ENCODE measurements around the gene EHD1. TPM values are rescaled to one million over a fixed set of nuclear protein-coding genes. Genes with fewer than 3 reads are reported as not detected.

EHD1 gene
- total and polyA plus RNA-seq, 7 experiments from 2014 or later, result 102 to 263 (median 141) TPM

GRCh38 chr11:64870893-64871466 is 7.4 kb downstream of the EHD1 start:
- H3K9me3 ChIP-seq (ENCODE audit: control insufficient read depth in 2 of 3, low read length in 3 of 3), result no peaks in the 10 kb centered on the region
- no peak for DNase-seq
- Mint-ChIP-seq H3K27ac (peak overlapping the region; percentile 82 to 97 (median 91)), H3K36me3 (peaks cover 5 to 46% (median 24%) of the 10 kb centered on the region in 5 donors), H3K9me3 (peaks cover 0 to 2% (median 0%) of the 10 kb centered on the region in 11 donors), H3K4me3 (peak overlapping the region; percentile 74 to 86 (median 81)), H3K4me1 (peaks cover 72 to 92% (median 78%) of the 10 kb centered on the region in 7 donors), H3K27me3 (no peaks in the 10 kb centered on the region)
- peaks cover 81 to 93% of the 10 kb centered on the region in 2 donors for H3K4me1 ChIP-seq (ENCODE audit: control insufficient read depth in 2 of 2, insufficient read depth in 2 of 2, low read length in 2 of 2)
- ATAC-seq, result no peak
- H3K36me3 ChIP-seq (ENCODE audit: control insufficient read depth in 2 of 3, insufficient read depth in 3 of 3, low read length in 3 of 3), result peaks cover 12 to 52% (median 17%) of the 10 kb centered on the region in 3 experiments
- H3K27me3 ChIP-seq (ENCODE audit: control insufficient read depth in 2 of 2, insufficient read depth in 2 of 2, low read length in 2 of 2), result no peaks in the 10 kb centered on the region
- intact Hi-C loops (cut with micrococcal nuclease), result no loop called here
- H3K4me3 ChIP-seq (ENCODE audit: low read length), result peak overlapping the region; percentile 64
- peak overlapping the region; percentile 67 for H3K27ac ChIP-seq (ENCODE audit: low read depth, low read length)
- ChIA-PET CTCF (interaction anchor here (1.4 to 30.3 kb wide), 5 partner anchors 10 to 20 kb away, joined by 5 to 945 read pairs (median 280); partner anchors contain the start of genes CDC42BPG and EHD1), POLR2A (interaction anchor here (0.5 to 29.3 kb wide), 5 partner anchors 13 to 242 kb away, joined by 3 to 1324 read pairs (median 3); partner anchors contain the start of genes CDC42BPG and EHD1)

- intact Hi-C loops (cut with micrococcal nuclease), result no loop called here
- Mint-ChIP-seq H3K27me3 (no peaks in the 10 kb centered on the region), H3K4me1 (peaks cover 72 to 92% (median 78%) of the 10 kb centered on the region in 7 donors), H3K36me3 (peaks cover 9 to 46% (median 27%) of the 10 kb centered on the region in 5 donors), H3K4me3 (peak overlapping the region; percentile 75 to 86 (median 80)), H3K9me3 (peaks cover 0 to 5% (median 0%) of the 10 kb centered on the region in 11 donors), H3K27ac (peak overlapping the region; percentile 57 to 97 (median 89))
- Histone ChIP-seq H3K9me3 (ENCODE audit: control insufficient read depth in 2 of 3, low read length in 3 of 3) (no peaks in the 10 kb centered on the region), H3K36me3 (ENCODE audit: control insufficient read depth in 2 of 3, insufficient read depth in 3 of 3, low read length in 3 of 3) (peaks cover 12 to 52% (median 17%) of the 10 kb centered on the region in 3 experiments), H3K4me1 (ENCODE audit: control insufficient read depth in 2 of 2, insufficient read depth in 2 of 2, low read length in 2 of 2) (peaks cover 83 to 95% of the 10 kb centered on the region in 2 donors), H3K4me3 (ENCODE audit: low read length) (peak overlapping the region; percentile 64), H3K27ac (ENCODE audit: low read depth, low read length) (peak overlapping the region; percentile 67), H3K27me3 (ENCODE audit: control insufficient read depth in 2 of 2, insufficient read depth in 2 of 2, low read length in 2 of 2) (no peaks in the 10 kb centered on the region)
- ChIA-PET POLR2A (interaction anchor here (0.5 to 29.3 kb wide), 8 partner anchors 14 to 242 kb away, joined by 3 to 1324 read pairs (median 3); partner anchors contain the start of genes CDC42BPG and EHD1), CTCF (interaction anchor here (1.4 to 29.8 kb wide), 4 partner anchors 9 to 19 kb away, joined by 5 to 945 read pairs (median 158); partner anchors contain the start of gene EHD1)
- ATAC-seq (peak; percentile 52), DNase-seq (no peak)
Observed at GRCh38 chr11:64870176-64870892, 8.1 kb downstream of the EHD1 start.

GRCh38 chr11:64869571-64870175 is 8.7 kb downstream of the EHD1 start:
- ChIA-PET POLR2A (interaction anchor here (0.6 to 29.3 kb wide), 10 partner anchors 15 to 694 kb away, joined by 3 to 1324 read pairs (median 6); partner anchors contain the start of genes CDC42BPG, EHD1, MAP4K2 and SF1), CTCF (interaction anchor here (1.4 to 29.8 kb wide), 4 partner anchors 8 to 19 kb away, joined by 5 to 945 read pairs (median 158); partner anchors contain the start of gene EHD1)
- H3K9me3 ChIP-seq (ENCODE audit: control insufficient read depth in 2 of 3, low read length in 3 of 3), result no peaks in the 10 kb centered on the region
- DNase-seq (no peak), ATAC-seq (no peak)
- H3K9me3 Mint-ChIP-seq, result peaks cover 0 to 5% (median 0%) of the 10 kb centered on the region in 11 donors
- no peaks in the 10 kb centered on the region for H3K27me3 ChIP-seq (ENCODE audit: control insufficient read depth in 2 of 2, insufficient read depth in 2 of 2, low read length in 2 of 2)
- H3K27ac ChIP-seq (ENCODE audit: low read depth, low read length), result peak overlapping the region; percentile 67
- peaks cover 12 to 49% (median 15%) of the 10 kb centered on the region in 3 experiments for H3K36me3 ChIP-seq (ENCODE audit: control insufficient read depth in 2 of 3, insufficient read depth in 3 of 3, low read length in 3 of 3)
- peak overlapping the region; percentile 75 to 86 (median 81) for H3K4me3 Mint-ChIP-seq
- H3K36me3 Mint-ChIP-seq, result peaks cover 9 to 46% (median 27%) of the 10 kb centered on the region in 5 donors
- peak overlapping the region; percentile 64 for H3K4me3 ChIP-seq (ENCODE audit: low read length)
- intact Hi-C loops (cut with micrococcal nuclease), result loop anchor here (1.0 kb wide), 3 partner anchors 9 to 18 kb away; partner anchors contain the start of gene EHD1 (in 2 of the 2)
- peaks cover 70 to 92% (median 80%) of the 10 kb centered on the region in 7 donors for H3K4me1 Mint-ChIP-seq
- no peaks in the 10 kb centered on the region for H3K27me3 Mint-ChIP-seq
- H3K27ac Mint-ChIP-seq, result peak overlapping the region; percentile 78 to 97 (median 93)
- peaks cover 83 to 97% of the 10 kb centered on the region in 2 donors for H3K4me1 ChIP-seq (ENCODE audit: control insufficient read depth in 2 of 2, insufficient read depth in 2 of 2, low read length in 2 of 2)

- intact Hi-C loops (cut with micrococcal nuclease), result loop anchor here (1.0 kb wide), 3 partner anchors 9 to 18 kb away; partner anchors contain the start of gene EHD1 (in 2 of the 2)
- Mint-ChIP-seq H3K27ac (peak overlapping the region; percentile 86 to 97 (median 93)), H3K9me3 (peaks cover 0 to 5% (median 0%) of the 10 kb centered on the region in 11 donors), H3K27me3 (no peaks in the 10 kb centered on the region), H3K4me1 (peaks cover 65 to 92% (median 76%) of the 10 kb centered on the region in 7 donors), H3K4me3 (peak overlapping the region; percentile 75 to 86 (median 81)), H3K36me3 (peaks cover 9 to 42% (median 23%) of the 10 kb centered on the region in 5 donors)
- H3K27ac ChIP-seq (ENCODE audit: low read depth, low read length), result peak overlapping the region; percentile 67
- H3K36me3 ChIP-seq (ENCODE audit: control insufficient read depth in 2 of 3, insufficient read depth in 3 of 3, low read length in 3 of 3), result peaks cover 10 to 43% (median 12%) of the 10 kb centered on the region in 3 experiments
- H3K27me3 ChIP-seq (ENCODE audit: control insufficient read depth in 2 of 2, insufficient read depth in 2 of 2, low read length in 2 of 2), result no peaks in the 10 kb centered on the region
- peaks cover 84 to 97% of the 10 kb centered on the region in 2 donors for H3K4me1 ChIP-seq (ENCODE audit: control insufficient read depth in 2 of 2, insufficient read depth in 2 of 2, low read length in 2 of 2)
- peak in 1 of 9 donors; percentile 39 for DNase-seq
- CTCF ChIA-PET, result interaction anchor here (3.1 to 29.8 kb wide), 3 partner anchors 10 to 18 kb away, joined by 35 to 945 read pairs (median 280); partner anchors contain the start of gene EHD1
- H3K4me3 ChIP-seq (ENCODE audit: low read length), result peak overlapping the region; percentile 64
- no peaks in the 10 kb centered on the region for H3K9me3 ChIP-seq (ENCODE audit: control insufficient read depth in 2 of 3, low read length in 3 of 3)
- ATAC-seq, result peak; percentile 47
- POLR2A ChIA-PET, result interaction anchor here (0.6 to 29.3 kb wide), 10 partner anchors 15 to 694 kb away, joined by 3 to 1324 read pairs (median 6); partner anchors contain the start of genes CDC42BPG, EHD1, MAP4K2 and SF1
Observed at GRCh38 chr11:64868904-64869570, 9.4 kb downstream of the EHD1 start.

GRCh38 chr11:64867748-64868462 is 10.5 kb downstream of the EHD1 start:
- Histone ChIP-seq H3K4me1 (ENCODE audit: control insufficient read depth in 2 of 2, insufficient read depth in 2 of 2, low read length in 2 of 2) (peaks cover 87 to 99% of the 10 kb centered on the region in 2 donors), H3K27me3 (ENCODE audit: control insufficient read depth in 2 of 2, insufficient read depth in 2 of 2, low read length in 2 of 2) (no peaks in the 10 kb centered on the region), H3K36me3 (ENCODE audit: control insufficient read depth in 2 of 3, insufficient read depth in 3 of 3, low read length in 3 of 3) (peaks cover 4 to 35% (median 6%) of the 10 kb centered on the region in 3 experiments), H3K27ac (ENCODE audit: low read depth, low read length) (peak overlapping the region; percentile 67), H3K9me3 (ENCODE audit: control insufficient read depth in 2 of 3, low read length in 3 of 3) (no peaks in the 10 kb centered on the region), H3K4me3 (ENCODE audit: low read length) (peak overlapping the region; percentile 64)
- peaks cover 9 to 36% (median 23%) of the 10 kb centered on the region in 5 donors for H3K36me3 Mint-ChIP-seq
- DNase-seq (no peak), ATAC-seq (no peak)
- intact Hi-C loops (cut with micrococcal nuclease), result no loop called here
- peak overlapping the region; percentile 75 to 86 (median 81) for H3K4me3 Mint-ChIP-seq
- peak overlapping the region; percentile 73 to 97 (median 93) for H3K27ac Mint-ChIP-seq
- POLR2A ChIA-PET, result interaction anchor here (0.7 to 29.3 kb wide), 6 partner anchors 16 to 887 kb away, joined by 3 to 1324 read pairs (median 12); partner anchors contain the start of genes CDC42BPG, EHD1 and SF1
- H3K4me1 Mint-ChIP-seq, result peaks cover 69 to 95% (median 80%) of the 10 kb centered on the region in 7 donors
- peaks cover 0 to 5% (median 0%) of the 10 kb centered on the region in 11 donors for H3K9me3 Mint-ChIP-seq
- CTCF ChIA-PET, result interaction anchor here (0.7 to 29.8 kb wide), 4 partner anchors 9 to 42 kb away, joined by 4 to 945 read pairs (median 158); partner anchors contain the start of gene EHD1
- H3K27me3 Mint-ChIP-seq, result no peaks in the 10 kb centered on the region
